GM19193 (cell line): ENCODE results near the gene FBXL16.
A peak's percentile ranks its signal among the peaks of the same experiment; 100 is the strongest.

Experiments
- POLR2A ChIP-seq: IDR thresholded peaks from 4 replicates; pipeline ENCODE4 v1.6.1; 2011; ENCODE audit not compliant: insufficient read depth, insufficient read length; ENCODE audit errors: extremely low read depth

Gene FBXL16

GRCh38 chr16:709566-710499, 4.2 kb upstream of the FBXL16 start:
- no peak for TF ChIP-seq POLR2A

DNA sequence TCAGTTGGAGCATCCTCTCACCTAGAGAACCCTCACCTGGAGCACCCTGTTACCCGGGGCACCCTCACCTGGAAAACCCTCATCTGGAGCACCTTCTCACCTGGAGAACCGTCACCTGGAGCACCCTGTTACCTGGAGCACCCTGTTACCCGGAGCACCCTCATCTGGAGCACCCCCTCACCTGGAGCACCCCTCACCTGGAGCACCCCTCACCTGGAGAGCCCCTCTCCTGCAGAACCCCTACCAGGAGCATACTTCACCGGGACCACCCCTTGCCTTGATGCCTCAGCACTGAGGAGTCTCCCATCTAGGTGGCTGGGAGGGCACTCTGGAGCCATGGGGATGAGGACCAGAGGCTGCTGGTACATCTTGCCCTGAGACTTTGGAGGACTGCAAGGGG, 3.4 kb upstream of the FBXL16 start:
- TF ChIP-seq POLR2A, result no peak

DNA sequence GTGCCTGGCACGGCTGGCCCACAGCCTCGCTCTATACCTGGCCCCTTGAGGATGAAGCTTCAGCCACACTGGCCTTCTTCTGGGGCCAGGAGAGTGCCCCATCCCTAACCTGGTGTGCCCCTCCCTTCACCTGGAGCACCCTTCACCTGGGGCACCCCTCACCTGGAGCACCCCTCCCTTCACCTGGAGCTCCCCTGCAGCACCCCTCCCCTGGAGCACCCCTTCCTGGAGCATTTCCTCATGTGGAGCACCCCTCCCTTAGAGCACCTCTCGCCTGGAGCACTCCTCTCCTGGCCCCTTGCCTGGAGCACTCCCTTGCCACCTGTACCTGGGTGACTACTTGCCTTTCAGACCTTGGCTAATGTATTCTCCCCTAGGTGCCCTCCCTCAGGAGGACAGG, 2.4 kb upstream of the FBXL16 start:
- no peak for TF ChIP-seq POLR2A

DNA sequence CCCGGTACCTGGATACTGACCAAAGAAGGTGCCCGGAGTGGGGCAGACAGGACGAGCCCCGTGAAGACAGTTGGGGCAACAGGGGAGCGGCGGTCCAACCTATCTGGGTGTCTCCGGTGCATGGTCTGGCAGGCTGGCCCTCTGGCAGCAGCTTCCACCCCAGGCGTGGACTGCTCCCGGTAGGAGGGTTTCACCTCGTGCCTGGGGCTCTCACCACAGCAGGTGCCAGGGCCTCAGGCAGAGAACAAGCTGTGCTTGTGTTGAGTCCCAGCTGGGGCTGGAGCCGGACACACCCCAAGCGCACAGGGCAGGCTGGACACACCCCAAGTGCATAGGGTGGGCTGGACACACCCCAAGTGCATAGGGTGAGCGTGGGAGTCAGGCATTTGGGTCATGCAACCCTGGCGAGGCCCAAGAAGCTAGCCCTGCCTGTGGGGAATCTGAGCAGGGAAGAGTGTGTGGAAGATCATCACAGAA, 1.5 kb upstream of the FBXL16 start:
- TF ChIP-seq POLR2A, result no peak

DNA sequence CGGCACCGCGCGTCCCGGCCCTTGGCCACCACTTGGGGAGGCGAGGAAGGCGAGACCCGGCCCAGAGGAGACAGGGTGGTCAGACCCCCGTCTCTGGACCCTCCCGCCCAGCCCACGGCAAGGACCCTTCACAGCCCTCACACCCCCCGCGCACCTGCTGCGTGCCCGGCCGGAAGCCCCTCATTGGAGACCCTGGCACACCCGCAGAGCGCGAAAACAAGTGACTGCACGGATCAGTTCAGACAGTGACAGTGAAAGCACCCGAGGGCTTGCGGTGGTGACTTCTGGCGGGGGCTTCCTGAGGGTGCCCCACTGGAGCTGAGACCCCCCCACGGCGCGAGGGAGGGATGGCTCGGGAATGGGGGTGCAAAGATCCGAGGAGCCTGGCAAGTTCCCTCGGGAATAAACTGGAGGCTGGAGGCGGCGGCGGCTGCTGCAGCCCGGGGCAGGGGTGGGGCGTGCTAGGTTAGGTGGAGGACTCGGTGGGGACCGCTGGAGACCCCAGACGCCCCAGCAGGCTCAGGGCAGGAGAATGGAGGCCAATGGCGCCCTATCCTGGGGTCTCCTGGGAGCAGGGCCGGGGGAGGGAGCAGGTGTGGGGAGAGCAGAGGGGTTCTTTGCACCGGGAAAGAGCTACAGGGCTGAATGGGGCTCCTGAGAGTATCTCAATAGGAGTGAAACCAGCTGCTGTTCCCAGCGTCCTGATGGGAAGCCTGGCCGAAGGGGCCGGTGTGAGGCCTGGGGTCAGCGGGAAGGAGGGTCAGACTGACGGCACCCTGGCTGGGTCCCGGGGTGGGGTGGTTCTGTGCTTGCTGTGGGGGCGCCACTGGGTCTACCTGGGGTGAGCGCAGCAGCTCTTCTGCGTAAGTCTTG, 824 bp upstream of the FBXL16 start:
- no peak for TF ChIP-seq POLR2A

GRCh38 chr16:704552-705380, 835 bp downstream of the FBXL16 start:
- TF ChIP-seq POLR2A, result no peak

DNA sequence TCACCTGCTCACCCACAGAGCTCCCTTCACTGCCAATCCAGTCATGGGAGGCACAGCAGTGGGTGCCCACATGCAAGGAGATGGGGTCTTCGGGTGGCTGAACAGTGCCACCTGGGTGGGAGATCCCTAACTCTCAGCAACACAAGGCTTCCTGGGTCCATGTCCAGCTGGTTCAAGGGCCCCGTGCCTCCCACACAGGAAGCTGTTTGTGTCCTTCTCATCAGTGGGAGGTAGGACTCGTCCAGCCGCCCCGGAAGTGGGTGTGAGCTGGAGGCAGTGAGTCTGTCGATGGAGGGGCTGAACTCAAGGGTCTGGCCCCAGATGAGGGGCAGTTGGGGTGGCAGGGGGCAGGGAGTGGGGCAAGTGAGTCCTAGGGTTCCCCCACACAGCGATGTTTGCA, 1.6 kb downstream of the FBXL16 start:
- no peak for TF ChIP-seq POLR2A

- no peak for TF ChIP-seq POLR2A
These were observed 2.2 kb downstream of the FBXL16 start for GRCh38 chr16:703406-703805.

DNA sequence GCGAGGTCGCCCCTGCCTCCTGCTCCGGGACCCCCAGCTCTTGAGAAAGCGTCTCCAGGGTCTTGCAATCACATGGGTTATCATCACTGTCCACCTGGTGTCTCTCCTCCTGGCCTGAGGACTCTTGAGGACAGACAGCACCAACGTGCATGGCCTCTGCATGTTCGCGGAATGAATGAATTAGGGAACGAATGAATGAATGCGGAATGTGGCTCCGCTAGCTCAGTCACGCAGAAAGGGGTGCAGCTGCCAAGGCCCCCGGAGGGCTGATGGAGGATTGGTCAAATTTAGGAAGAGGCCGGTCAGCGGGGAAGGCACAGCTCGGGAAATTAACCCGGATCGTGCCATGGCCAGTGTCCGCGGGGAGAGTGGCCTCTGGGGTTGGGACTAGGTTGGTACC, 3.3 kb downstream of the FBXL16 start:
- TF ChIP-seq POLR2A, result no peak

DNA sequence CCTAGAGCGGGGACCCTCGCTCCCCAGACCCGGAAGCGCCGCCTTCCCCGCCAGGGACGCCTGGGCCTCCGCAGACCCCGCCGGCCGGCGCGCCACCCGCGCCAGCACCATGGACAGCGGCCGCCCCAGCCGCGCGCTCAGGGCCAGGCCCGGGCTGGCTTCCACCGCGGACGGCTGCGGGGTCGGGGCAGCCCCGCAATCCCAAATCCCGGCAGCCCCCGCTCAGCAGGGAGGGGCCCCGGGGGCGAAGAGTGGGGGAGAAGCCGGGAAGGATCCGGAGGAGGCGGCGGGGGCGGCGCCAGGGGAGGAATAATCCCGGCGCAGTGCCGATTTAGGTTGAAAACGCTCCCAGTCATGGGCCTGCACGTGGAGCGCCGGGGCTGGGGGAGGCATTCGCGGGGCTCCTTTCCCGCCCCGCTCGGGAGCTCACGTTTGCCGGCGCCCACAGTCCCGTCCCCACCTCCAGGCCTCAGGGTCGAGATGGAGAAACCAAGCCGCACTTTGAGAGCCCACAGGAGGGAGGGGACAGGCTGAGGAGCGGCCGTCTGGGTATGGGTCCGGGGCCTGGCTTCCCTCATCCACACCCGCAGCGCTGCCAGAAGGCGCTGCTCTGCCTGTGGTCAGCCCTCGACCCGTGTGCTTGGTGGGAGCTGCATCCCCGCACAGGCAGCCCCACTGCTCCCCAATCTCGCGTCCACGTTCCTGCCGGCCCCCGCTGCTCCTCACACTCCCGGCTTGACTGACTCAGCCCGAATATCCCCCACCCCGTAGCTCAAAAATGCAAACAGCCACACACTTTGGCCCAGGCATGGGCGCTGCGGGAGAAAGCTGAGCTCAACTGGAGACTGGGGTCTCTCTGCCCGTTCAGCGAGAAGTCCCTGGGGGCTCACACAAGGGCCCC, 4.7 kb downstream of the FBXL16 start:
- no peak for TF ChIP-seq POLR2A

- TF ChIP-seq POLR2A, result no peak
These were observed 6.5 kb downstream of the FBXL16 start for GRCh38 chr16:698911-699671.

GRCh38 chr16:695355-696089, 10.1 kb downstream of the FBXL16 start:
- peak; percentile 33 for TF ChIP-seq POLR2A
